Gastrocnemius medialis (tissue), 4 donors: ENCODE data around the gene PKHD1. TPM values are rescaled to one million over a fixed set of nuclear protein-coding genes. Genes with fewer than 3 reads are reported as not detected.
A peak's percentile ranks its signal among the peaks of the same experiment; 100 is the strongest.

ENCODE experiments used
- ATAC-seq, 2 donors: fragments of 150-250 bp; one replicate each; pipeline ENCODE4 v1.9.1; 2016
- DNase-seq, 2 donors: peaks; one replicate each; pipeline ENCODE4 v3.0.0-alpha.2; 2019
- H3K27ac ChIP-seq, 4 donors: fragments of 200-600 bp; sonication (generic); 1 replicate in 1 of 4; 2 replicates in 3 of 4; pipeline ENCODE4 v1.5.1; 2016 to 2018; ENCODE audit warnings: mild to moderate bottlenecking in 2 of 4, moderate library complexity in 1 of 4
- H3K27me3 ChIP-seq, 3 donors: fragments of 200-600 bp; sonication (generic) in 2 of 3; 1 replicate in 1 of 3; 2 replicates in 2 of 3; pipeline versions ENCODE4 v1.5.1 to v1.6.0; 2016 to 2019; ENCODE audit warnings: mild to moderate bottlenecking in 1 of 3, moderate library complexity in 1 of 3
- H3K36me3 ChIP-seq, 2 donors: fragments of 200-600 bp; sonication (generic) in 1 of 2; one replicate each; pipeline ENCODE4 v1.5.1; 2017 to 2018
- H3K4me1 ChIP-seq, 2 donors: fragments of 200-600 bp; sonication (generic) in 1 of 2; one replicate each; pipeline ENCODE4 v1.5.1; 2016 to 2017; ENCODE audit warnings: mild to moderate bottlenecking in 2 of 2
- H3K4me3 ChIP-seq, 4 donors: fragments of 200-600 bp; sonication (generic) in 3 of 4; 1 replicate in 1 of 4; 2 replicates in 3 of 4; pipeline ENCODE4 v1.5.1; 2016 to 2019; ENCODE audit warnings: mild to moderate bottlenecking in 2 of 4
- H3K9me3 ChIP-seq, 3 donors: fragments of 200-600 bp; sonication (generic) in 2 of 3; 1 replicate in 1 of 3; 2 replicates in 2 of 3; pipeline ENCODE4 v1.5.1; 2016 to 2019
- POLR2A ChIP-seq, 2 donors: fragments of 450-650 bp; IDR thresholded peaks; one replicate each; pipeline ENCODE4 v1.6.1; 2017; ENCODE audit warnings: antibody characterized with exemption in 2 of 2, mild to moderate bottlenecking in 2 of 2, moderate library complexity in 2 of 2
- in situ Hi-C, 4 donors: fragments of 200-750 bp; cut with MboI; loops; one replicate each; pipeline versions ENCODE4 v1.15.0 to v1.8.0; 2017; ENCODE audit warnings: low sequenced_read_pairs in 4 of 4
- intact Hi-C: fragments of 100-400 bp; cut with DNase I; formaldehyde crosslinking; loops from one replicate; pipeline ENCODE4 v1.15.1; 2023; ENCODE audit warnings: low total_unique reads
- total RNA-seq, 4 donors: library from RNA; depleted of rRNA; stranded (reverse); fragments of >200 nt; gene quantifications; one replicate each; pipeline versions ENCODE4 v1.1.0 to v1.2.3, GENCODE V29; 2016
- TF ChIP-seq, protein P1 (sequence below), 5 experiments: fragments of 450-650 bp in 3 of 5; fragments of 200-600 bp in 2 of 5; sonication (generic) in 2 of 5; IDR thresholded peaks in 4 of 5; conservative IDR thresholded peaks in 1 of 5; 1 replicate in 4 of 5; 2 replicates in 1 of 5; pipeline ENCODE4 v1.5.1; 2016 to 2019; ENCODE audit warnings: antibody characterized with exemption in 5 of 5, mild to moderate bottlenecking in 3 of 5, moderate library complexity in 3 of 5

PKHD1 gene
- total RNA-seq, 4 donors from 2014 or later: 0.02 to 0.05 (median 0.02) TPM; not detected in 1

DNA sequence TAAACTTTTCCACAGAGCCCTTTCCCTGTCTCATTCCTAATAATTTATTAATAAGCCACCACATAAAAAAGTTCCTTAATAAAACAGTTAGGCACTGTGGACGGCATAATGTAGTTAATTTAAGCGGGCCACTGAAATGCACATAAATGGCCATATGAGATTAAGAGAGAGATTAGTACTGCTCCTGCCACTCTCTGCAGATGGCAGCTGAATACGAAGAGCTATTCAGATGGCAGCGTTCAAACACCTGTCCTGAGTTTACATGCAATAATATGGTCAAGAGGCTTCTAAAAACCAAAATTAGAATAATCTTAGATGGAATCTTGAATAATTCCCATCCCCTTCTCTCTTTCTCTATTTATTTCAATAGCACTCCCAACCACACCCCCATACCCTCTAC lies 461.8 kb downstream of the PKHD1 start:
- TF ChIP-seq, protein P1, sequence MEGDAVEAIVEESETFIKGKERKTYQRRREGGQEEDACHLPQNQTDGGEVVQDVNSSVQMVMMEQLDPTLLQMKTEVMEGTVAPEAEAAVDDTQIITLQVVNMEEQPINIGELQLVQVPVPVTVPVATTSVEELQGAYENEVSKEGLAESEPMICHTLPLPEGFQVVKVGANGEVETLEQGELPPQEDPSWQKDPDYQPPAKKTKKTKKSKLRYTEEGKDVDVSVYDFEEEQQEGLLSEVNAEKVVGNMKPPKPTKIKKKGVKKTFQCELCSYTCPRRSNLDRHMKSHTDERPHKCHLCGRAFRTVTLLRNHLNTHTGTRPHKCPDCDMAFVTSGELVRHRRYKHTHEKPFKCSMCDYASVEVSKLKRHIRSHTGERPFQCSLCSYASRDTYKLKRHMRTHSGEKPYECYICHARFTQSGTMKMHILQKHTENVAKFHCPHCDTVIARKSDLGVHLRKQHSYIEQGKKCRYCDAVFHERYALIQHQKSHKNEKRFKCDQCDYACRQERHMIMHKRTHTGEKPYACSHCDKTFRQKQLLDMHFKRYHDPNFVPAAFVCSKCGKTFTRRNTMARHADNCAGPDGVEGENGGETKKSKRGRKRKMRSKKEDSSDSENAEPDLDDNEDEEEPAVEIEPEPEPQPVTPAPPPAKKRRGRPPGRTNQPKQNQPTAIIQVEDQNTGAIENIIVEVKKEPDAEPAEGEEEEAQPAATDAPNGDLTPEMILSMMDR (IDR thresholded peaks at IDR 0.05 in 4 of 5, conservative IDR thresholded peaks at IDR 0.05 in 1 of 5): no peak
- no peak for TF ChIP-seq POLR2A (IDR thresholded peaks at IDR 0.05)
- DNase-seq (no peak), ATAC-seq (no peak)
- intact Hi-C loops (no loop called here), in situ Hi-C loops (no loop called here)
- Histone ChIP-seq H3K27me3 (no peaks in the 10 kb centered on the region), H3K9me3 (no peaks in the 10 kb centered on the region), H3K4me1 (no peaks in the 10 kb centered on the region), H3K27ac (no peak overlapping the region), H3K4me3 (no peak overlapping the region), H3K36me3 (no peaks in the 10 kb centered on the region)

DNA sequence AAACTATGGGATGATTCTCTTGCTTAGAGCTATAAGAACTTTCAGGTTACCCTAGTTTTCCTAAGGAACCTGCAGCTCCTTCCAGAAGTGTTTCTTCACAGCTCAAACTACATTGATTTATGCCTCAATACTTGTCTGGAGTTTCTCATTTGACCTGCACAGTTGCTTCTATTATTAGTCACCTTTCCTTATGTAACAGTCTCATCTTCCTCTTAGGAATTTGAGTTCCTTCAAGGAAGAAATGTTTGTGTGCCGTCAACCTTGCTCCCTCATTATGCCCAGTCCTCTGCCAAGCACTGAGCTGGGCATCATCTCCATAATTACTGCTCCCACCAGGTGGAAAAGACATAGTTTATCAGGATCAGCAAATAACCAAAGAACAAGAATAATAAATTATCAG lies 466.4 kb downstream of the PKHD1 start:
- H3K27me3 ChIP-seq: no peaks in the 10 kb centered on the region
- ATAC-seq (no peak), DNase-seq (no peak)
- no peak overlapping the region for H3K27ac ChIP-seq
- no peaks in the 10 kb centered on the region for H3K36me3 ChIP-seq
- no peak overlapping the region for H3K4me3 ChIP-seq
- TF ChIP-seq, protein P1 (IDR thresholded peaks at IDR 0.05 in 4 of 5, conservative IDR thresholded peaks at IDR 0.05 in 1 of 5): no peak
- no peak for TF ChIP-seq POLR2A (IDR thresholded peaks at IDR 0.05)
- in situ Hi-C loops (no loop called here), intact Hi-C loops (no loop called here)
- H3K4me1 ChIP-seq: no peaks in the 10 kb centered on the region
- H3K9me3 ChIP-seq: no peaks in the 10 kb centered on the region

DNA sequence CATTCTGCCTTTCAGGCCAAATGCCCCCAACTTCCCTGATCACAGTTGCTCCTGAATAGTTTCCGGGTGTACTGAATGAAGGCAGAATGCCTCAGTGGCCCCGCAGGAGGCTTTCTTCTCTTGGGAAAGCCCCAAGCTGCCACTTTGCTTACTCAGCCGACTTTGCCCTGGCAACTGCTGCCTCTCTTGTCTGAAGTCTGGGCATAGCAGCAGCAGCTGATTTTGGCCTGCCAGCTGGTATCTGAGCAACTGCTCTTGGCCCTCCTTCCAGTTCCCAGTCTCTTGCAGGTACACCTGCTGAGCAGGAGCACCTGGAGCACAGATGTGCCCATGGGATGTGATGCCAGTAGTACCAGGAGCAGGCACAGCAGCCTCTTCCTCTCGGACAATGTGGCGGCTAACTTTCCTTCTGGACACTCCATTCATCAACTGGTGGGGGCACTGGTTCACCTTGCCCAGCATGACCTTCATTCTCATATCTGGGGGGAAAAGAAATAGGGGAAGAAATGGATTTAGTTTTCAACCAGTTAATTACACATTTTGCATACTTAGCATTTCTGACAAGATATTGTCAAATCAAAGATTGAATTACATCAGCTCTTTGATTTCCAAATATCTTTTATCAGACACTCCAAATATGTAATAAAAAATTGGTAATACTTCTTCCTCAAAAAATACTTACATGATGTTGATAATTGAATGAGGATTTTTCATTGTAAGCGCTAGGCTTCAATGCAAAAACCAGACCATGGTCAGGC lies 468.2 kb downstream of the PKHD1 start:
- Histone ChIP-seq H3K4me3 (no peak overlapping the region), H3K27ac (no peak overlapping the region), H3K9me3 (no peaks in the 10 kb centered on the region), H3K4me1 (no peaks in the 10 kb centered on the region), H3K27me3 (no peaks in the 10 kb centered on the region), H3K36me3 (no peaks in the 10 kb centered on the region)
- in situ Hi-C loops (no loop called here), intact Hi-C loops (no loop called here)
- DNase-seq (no peak), ATAC-seq (no peak)
- TF ChIP-seq POLR2A (IDR thresholded peaks at IDR 0.05): no peak
- TF ChIP-seq, protein P1 (IDR thresholded peaks at IDR 0.05 in 4 of 5, conservative IDR thresholded peaks at IDR 0.05 in 1 of 5): no peak

DNA sequence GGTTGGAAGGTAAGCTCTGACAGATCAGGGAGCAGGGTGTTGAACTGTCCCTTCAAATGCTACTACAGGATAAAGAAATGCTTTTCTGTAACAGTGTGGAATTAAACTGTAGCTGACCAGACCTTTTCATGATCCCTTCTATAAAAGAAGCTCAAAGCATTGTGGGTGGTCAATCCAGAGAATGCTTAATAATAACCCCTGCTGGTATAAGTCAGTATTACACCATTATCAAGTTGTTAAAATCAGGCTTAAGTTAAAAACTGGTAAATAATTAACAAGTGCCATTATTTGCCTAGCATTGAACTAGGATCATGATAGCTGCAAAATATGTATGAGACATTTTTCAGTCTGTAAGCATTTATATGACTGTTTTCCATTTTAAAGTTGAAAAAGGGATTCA lies 468.9 kb downstream of the PKHD1 start:
- no peak for TF ChIP-seq POLR2A (IDR thresholded peaks at IDR 0.05)
- TF ChIP-seq, protein P1 (IDR thresholded peaks at IDR 0.05 in 4 of 5, conservative IDR thresholded peaks at IDR 0.05 in 1 of 5): peak in 2 of 5 experiments; percentile 15 to 37

More for the DNA sequence above, 468.9 kb downstream of the PKHD1 start:
- intact Hi-C loops: no loop called here
- Histone ChIP-seq H3K27ac (no peak overlapping the region), H3K4me1 (no peaks in the 10 kb centered on the region), H3K27me3 (no peaks in the 10 kb centered on the region), H3K9me3 (no peaks in the 10 kb centered on the region), H3K36me3 (no peaks in the 10 kb centered on the region), H3K4me3 (no peak overlapping the region)
- in situ Hi-C loops: no loop called here
- DNase-seq: no peak
- ATAC-seq: no peak
